Measurements from ENCODE around the gene THSD4.

- TF ChIP-seq POLR2AphosphoS5 (IDR thresholded peaks at IDR 0.05; ENCODE audit: low read depth, low read length) (no peak), SIN3A (IDR thresholded peaks at IDR 0.05; ENCODE audit: borderline replicate concordance, insufficient read depth, low read depth, low read length) (no peak), CTCF (IDR thresholded peaks at IDR 0.05) (no peak), REST (IDR thresholded peaks at IDR 0.05; ENCODE audit: insufficient read depth in 1 of 2, low read depth in 2 of 2, low read length in 1 of 2) (no peak)
Measured at GRCh38 chr15:71386005-71386404, 270.7 kb downstream of the THSD4 start.
